HG03159 (cell line): ENCODE data around the gene IQGAP2.

Source experiments
- ATAC-seq: cut with Tn5 transposase; IDR thresholded peaks from one replicate; pipeline ENCODE4 v1.9.1; 2021; ENCODE audit warnings: mild to moderate bottlenecking, moderate library complexity; ENCODE audit not compliant: unreplicated experiment

Gene IQGAP2

DNA sequence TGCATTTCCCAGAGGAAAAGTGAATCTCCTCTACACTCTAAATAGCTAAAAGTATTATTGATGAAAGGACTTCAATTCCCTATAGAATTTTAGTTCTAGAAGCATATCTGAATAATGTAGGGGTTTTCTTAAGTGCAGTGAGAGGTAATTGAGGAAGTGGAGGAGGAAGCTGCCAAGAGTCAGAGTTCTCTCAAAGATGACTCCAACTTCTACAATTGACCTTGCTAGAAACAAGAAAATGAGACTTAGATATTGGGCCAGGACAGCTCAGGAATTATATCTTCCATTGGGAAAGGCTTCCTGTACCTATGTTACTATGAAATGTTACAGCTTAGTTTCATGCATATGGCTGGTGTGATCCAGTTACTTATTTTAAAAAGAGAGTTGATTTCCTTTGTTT is 302.5 kb downstream of the IQGAP2 start:
- no peak for ATAC-seq

DNA sequence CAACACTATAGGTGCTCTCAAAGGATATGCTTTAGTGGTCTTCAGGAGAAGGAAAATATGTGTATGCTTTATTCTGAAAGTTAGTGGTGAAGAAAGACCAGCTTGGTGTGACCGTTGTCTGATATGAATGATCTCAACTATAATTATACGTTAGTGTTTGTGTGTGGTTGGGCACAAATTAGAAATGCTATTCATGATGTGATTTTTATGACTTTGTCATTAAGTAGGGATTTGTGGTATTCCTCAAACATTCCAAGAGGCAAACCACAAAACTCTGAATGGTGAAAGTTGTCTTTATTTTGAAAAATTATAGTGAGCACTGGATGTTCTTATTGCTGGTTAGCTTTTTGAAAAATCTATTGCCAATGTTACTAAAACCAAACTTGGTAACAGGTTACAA is 306.7 kb downstream of the IQGAP2 start:
- no peak for ATAC-seq

DNA sequence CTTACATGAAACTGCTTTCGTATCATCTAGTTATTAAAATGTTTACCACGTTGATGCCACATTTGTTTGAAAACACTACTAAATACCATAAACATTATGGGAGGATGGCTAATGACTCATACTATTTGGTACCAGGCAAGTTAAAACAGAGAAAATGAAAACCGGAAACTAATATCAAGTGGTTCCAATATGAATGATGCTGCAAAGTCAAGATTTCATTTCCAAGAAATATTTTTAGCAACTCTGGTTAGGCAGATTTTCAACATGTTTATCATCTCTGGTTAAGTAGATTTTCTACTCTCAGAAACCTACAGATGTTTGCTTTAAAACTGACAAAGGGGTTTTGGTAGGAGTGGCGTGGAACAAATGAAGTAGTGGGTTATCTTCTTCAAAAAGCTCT is 307.9 kb downstream of the IQGAP2 start:
- ATAC-seq = no peak

DNA sequence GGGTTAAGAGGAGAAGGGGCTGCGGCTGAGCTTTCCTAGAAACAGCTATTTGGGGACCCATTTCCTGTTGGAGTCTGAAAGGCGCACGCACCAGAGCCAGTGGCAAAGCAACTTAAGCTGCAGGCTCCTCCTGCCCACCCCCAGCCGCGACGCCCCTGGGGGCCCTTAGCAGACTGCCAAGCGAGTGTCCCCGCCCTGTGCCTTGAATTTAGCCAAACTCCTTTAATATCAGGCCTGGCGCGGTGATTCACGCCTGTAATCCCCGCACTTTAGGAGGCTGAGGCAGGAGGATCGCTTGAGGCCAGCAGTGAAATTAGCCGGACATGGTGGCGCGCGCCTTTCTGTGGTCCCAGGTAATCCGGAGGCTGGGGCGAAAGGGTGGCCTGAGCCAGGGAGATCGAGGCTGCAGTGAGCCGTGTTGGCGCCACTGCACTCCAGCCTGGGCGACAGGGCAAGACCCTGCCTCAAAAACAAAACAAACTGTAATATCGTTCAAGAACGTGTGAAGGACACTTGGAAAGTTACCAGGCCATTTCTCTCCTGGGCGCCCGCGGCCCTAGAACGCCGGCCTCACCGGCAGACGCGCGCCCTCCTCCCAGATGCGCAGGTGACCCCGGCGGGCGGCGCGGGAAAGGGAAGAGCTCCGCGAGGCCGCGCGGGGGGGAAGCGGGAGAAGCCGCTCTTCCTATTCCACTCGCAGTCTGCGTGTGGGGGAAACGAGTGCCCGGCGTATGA is 311.8 kb downstream of the IQGAP2 start:
- no peak for ATAC-seq

DNA sequence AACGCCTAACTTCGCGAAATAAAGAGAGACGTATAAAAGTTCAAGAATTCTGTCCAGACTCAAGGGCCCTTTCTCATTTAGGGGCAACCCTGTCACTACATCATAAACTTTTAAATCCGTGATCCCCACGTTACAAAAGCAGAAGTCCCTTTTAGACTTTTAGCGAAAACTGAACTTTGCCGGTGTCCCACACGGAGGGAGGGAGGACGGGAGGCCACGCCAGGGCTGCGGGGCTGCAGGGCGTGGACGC is 312.3 kb downstream of the IQGAP2 start:
- peak; percentile 15 for ATAC-seq

DNA sequence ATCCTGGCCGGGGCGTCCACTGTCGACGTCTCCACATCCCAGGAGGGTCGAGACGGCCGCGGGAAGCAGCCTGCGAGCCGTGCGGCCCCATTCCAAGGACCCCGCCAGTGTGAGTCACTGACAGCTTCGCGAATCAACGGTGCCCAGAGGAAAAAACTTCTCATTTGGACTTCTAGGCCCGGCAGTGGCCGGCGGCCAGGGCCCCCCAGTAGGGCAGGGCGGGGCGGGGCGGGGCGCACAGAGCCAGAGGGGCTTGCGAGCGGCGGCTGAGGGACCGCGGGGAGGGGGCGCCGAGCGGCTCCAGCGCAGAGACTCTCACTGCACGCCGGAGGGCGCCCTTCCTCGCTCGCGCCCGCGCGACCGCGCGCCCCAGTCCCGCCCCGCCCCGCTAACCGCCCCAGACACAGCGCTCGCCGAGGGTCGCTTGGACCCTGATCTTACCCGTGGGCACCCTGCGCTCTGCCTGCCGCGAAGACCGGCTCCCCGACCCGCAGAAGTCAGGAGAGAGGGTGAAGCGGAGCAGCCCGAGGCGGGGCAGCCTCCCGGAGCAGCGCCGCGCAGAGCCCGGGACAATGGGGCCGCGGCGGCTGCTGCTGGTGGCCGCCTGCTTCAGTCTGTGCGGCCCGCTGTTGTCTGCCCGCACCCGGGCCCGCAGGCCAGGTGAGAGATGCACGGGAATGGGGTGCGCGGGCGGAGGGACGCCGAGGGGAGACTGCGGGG is 312.8 kb downstream of the IQGAP2 start, which contains the start of gene F2R:
TSS of gene F2R (plus strand) at position 391 of the 720 bp plus-strand sequence. CDS start at position 573, 182 bp downstream.
- peak; percentile 58 for ATAC-seq

DNA sequence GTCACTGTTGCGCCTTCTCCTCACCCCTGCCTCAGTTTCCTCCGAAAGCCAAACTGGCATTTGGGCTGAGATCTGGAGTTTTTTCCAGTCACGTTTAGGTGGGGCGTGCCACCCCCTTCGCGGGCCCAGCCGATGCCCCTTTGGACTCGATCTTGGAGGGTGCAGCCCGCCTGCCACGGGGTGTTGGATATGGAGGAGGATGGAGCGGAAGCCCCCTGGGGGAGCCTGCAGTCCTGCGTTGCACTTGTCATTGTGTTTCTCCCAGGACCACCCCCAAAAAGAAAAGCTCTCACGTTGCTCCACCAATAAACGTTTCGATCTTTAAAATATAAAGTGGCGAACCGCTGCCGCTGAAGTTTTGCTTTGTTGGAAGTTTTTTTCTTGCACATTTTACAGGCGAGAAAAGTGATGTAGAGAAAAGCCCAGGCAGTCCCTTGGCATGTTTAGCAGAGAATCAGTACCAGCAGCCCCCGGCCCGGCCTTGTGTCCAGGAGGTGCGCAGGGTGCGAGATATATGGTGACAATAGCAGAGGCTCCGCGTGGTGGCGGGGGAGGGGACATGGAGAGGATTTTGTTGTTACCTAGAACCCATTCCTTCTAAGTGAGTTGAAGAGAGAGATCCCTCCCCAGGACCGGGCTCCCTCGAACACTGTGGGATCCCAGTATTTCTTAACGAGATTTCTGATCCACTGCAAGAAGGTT is 313.5 kb downstream of the IQGAP2 start:
- ATAC-seq = no peak

DNA sequence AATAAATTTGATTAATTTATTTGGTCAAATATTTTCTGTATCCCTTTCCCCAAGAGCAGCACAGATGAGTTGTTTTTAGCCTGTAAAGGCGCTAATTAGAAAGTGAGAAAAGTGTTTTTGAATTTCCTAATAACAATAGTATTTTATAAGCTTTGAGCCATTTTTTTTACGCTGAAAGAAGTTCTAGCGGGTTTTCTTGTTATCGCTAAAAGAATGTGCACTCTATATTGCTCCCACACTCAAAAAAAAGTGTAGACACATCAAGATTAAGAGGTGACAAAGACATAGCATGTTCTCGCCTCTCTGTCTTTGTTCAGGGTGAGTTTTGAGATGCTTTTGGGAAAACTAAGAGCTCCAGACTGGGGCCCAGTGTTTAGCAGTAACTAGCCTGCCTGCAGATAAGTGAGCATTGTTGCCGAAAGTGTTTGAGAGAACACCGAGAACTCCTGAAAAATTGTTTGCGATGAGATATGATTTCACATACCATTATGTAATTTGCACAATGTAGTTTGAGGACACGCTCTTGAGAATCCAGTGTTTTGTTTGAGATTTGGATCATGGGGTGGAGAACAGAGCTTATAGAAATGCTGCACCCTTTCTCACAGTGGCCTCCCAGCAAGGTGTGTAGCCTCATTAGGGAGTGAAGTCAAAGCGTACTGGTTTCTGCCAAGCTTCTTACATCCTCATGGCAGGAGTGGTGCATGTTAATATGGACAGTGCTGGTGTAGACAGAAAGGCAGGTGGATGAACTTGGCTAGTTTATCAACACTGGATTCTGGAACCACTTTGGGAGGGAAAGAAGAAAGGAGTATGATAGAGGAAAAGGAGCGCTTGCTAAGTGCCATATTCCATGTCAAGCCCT is 314.4 kb downstream of the IQGAP2 start:
- no peak for ATAC-seq

DNA sequence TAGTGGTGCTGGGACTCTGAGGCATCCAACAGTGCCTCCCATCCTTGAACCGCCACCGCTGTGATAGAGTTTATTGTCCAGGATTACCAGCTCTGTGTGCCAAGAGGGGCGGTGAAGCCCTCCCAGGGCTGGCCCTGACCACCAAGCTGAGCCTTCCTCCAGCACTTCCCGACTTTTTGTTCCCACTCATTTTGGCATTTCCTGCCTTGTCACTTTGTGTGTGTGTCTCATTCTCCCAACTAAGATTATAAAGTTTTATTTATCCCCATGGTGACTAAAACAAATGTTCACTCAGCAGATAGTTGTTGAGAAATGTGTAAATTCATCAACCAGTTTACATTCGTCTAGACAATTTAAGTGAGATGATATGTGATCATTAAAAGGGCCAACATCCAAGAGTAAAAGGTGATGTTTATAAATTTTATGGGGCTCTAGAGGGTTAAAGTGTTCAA is 315.3 kb downstream of the IQGAP2 start:
- no peak for ATAC-seq

DNA sequence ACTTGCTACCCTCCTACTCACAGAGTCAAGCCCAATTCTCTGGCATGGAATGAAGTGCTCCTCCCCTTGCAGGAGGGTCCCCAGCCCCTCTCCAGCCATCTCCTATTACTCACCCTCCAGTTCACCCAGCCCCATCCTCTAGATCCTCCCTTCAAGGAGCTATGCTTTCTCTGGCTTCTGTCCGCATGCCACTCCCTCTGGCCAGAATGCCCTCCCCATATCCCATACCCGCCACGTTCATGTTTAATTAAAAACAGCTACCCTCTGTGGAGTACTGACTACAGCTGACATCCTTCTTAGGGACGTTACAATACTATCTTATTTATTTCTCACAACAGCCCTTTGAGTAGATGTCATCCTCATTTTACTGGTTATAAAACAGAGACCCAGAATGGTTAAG is 315.8 kb downstream of the IQGAP2 start:
- ATAC-seq = no peak

DNA sequence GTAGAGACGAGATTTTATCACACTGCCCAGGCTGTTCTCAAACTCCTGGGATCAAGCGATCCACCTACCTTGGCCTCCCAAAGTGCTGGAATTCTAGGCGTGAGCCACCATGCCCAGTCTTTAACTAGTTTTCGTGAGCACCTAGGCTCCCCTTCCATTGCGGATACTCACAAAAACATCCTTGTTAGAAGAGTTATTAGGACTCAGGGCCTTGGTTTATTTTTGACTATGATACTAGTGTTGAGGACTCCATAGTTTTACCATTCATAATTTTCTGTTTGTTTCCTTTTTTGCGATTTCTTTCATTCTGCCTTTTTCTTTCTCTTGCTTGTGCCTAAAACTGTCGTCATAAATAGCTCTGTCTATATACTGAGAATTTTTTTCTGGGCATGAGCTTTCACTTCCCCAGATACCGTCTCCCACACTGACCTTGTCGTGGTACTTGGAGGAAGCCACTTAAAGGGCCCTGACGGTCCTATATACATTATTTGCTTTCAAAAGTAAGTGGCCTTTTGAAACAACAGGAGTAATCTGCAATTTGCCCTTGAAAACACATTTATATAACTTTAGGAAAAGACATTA is 318.0 kb downstream of the IQGAP2 start:
- ATAC-seq = peak; percentile 94

DNA sequence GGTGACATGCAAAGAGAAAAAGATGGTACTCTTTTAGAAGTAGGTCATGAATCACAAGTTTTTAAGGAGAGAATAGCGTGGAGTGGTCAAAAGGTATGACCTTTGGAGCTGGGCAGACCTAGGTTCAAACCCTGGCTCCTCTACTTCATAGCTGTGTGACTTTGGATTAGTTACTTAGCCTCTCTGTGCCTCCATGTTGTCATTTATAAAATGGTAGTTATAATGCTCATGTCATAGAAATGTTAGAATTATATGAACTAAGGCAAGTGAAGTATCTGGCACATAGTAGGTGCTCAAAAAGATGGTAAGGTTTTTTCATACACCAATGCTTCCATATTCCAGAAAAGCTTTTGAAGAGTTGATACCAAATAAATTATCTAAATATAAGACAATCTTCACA is 320.2 kb downstream of the IQGAP2 start:
- no peak for ATAC-seq

DNA sequence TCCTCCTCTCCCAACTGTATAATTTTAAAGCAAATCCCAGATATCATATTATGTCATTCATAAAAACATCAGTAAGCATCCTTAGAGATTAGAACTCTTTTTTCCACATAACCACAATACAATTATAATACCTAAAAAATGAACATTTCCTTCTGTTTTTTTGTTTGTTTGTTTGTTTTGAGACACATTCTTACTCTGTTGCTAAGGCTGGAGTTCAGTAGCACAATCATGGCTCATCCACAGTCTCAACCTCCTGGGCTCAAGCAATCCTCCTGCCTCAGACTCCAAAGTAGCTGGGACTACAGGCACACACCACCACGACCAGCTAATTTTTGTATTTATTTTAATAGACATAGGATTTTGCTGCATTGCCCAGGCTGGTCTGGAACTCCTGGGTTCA is 320.8 kb downstream of the IQGAP2 start:
- no peak for ATAC-seq

DNA sequence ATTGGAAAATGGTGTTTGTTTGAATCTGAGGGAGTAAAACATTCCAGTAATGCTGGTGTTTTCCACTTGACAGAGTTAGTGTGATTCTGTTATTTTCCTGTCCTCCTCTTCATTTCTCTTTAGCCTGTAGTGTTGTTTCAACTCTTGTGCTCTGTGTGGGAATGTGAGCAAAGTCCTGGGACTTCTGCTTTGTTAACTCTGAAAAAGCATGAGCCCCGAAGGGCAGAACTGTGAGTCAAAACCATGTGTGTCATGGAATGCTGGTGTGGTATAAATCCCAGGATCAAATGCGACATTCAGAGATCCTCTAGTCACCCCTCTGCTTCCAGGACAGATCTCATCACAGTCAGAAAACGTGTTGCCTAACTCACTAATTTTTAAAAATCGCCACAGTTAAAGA is 321.8 kb downstream of the IQGAP2 start:
- ATAC-seq = no peak

DNA sequence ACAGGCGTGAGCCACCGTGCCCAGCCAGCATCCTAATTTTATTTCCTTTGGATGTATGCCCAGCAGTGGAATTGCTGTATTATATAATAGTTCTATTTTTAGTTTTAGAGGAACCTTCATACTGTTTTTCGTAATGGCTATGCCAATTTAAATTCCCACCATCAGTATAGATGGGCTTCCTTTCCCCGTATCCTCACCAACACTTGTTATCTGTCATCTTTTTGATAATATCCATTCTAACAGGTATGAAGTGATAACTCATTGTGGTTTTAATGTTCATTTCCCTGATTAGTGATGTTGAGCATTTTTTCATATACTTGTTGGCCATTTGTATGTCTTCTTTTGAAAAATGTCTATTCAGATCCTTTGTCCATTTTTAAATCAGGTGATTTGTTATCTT is 325.9 kb downstream of the IQGAP2 start:
- ATAC-seq = no peak

DNA sequence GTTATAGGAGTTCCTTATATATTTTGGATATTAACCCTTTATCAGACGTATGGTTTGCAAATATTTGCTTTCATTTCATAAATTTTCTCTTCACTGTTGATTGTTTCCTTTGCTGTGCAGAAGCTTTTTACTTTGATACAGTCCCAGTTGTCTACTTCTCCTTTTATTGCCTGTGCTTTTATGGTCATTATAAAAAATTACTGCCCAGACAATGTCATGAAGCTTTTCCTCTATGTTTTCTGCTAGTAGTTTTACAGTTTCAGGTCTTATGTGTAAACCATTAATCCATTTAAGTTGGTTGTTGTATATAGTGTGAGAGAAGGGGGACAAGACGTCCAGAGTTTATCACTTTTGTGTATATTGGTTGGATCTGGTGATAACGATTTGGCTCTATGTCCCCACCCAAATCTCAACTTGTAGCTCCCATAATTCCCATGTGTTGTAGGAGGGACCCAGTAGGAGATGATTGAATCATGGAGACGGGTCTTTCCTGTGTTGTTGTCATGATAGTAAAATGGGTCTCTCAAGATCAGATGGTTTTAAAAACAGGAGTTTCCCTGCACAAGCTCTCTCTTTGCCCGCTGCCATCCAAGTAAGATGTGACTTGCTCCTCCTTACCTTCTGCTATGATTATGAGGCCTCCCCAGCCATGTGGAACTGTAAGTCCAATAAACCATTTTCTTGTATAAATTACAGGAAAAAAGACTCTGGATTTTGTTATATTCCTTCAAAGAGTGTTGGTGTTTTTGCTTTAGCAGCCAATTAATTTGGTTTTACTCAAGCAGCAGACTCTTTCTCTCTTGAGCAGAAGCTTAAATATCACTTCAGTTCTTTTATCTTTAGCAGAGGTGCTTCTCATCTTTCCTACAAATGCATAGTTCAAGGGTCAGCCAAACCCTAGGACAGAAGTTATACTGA is 326.5 kb downstream of the IQGAP2 start:
- no peak for ATAC-seq

DNA sequence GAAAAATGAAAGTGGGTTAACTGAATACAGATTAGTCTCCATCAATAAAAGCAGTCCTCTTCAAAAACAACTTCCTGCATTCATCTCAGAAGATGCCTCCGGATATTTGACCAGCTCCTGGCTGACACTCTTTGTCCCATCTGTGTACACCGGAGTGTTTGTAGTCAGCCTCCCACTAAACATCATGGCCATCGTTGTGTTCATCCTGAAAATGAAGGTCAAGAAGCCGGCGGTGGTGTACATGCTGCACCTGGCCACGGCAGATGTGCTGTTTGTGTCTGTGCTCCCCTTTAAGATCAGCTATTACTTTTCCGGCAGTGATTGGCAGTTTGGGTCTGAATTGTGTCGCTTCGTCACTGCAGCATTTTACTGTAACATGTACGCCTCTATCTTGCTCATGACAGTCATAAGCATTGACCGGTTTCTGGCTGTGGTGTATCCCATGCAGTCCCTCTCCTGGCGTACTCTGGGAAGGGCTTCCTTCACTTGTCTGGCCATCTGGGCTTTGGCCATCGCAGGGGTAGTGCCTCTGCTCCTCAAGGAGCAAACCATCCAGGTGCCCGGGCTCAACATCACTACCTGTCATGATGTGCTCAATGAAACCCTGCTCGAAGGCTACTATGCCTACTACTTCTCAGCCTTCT is 329.4 kb downstream of the IQGAP2 start:
- ATAC-seq = no peak

DNA sequence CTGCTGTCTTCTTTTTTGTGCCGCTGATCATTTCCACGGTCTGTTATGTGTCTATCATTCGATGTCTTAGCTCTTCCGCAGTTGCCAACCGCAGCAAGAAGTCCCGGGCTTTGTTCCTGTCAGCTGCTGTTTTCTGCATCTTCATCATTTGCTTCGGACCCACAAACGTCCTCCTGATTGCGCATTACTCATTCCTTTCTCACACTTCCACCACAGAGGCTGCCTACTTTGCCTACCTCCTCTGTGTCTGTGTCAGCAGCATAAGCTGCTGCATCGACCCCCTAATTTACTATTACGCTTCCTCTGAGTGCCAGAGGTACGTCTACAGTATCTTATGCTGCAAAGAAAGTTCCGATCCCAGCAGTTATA is 329.9 kb downstream of the IQGAP2 start:
- ATAC-seq = no peak
